HEK293 (cell line): ENCODE measurements around the gene NPDC1.

Experiments used
- BCL11A ChIP-seq: fragments of 450-650 bp; formaldehyde crosslinking; IDR thresholded peaks from 2 replicates; pipeline ENCODE4 v1.5.1; 2016; ENCODE audit warnings: low read depth, missing biosample characterization, missing genetic modification characterization
- GLI2 ChIP-seq: fragments of 450-650 bp; formaldehyde crosslinking; IDR thresholded peaks from 2 replicates; pipeline ENCODE4; 2017; ENCODE audit warnings: missing biosample characterization, missing genetic modification characterization, low read depth, borderline replicate concordance
- HOXC10 ChIP-seq: sonication (generic); formaldehyde crosslinking; IDR thresholded peaks from 2 replicates; pipeline ENCODE4 v1.8.1; 2023; ENCODE audit warnings: mild to moderate bottlenecking, missing genetic modification reagents
- REST ChIP-seq: fragments of 450-650 bp; formaldehyde crosslinking; IDR thresholded peaks from 2 replicates; pipeline ENCODE4 v1.5.1; 2016; ENCODE audit warnings: missing biosample characterization, missing genetic modification characterization
- SALL2 ChIP-seq: fragments of 450-650 bp; formaldehyde crosslinking; IDR thresholded peaks from 2 replicates; pipeline ENCODE4 v1.5.0; 2017; ENCODE audit warnings: missing biosample characterization, mild to moderate bottlenecking, missing genetic modification characterization, borderline replicate concordance
- ZNF114 ChIP-seq: fragments of 450-650 bp; formaldehyde crosslinking; IDR thresholded peaks from 2 replicates; pipeline ENCODE4 v1.5.0; 2017; ENCODE audit warnings: missing biosample characterization, missing genetic modification characterization
- ZNF138 ChIP-seq: fragments of 450-650 bp; formaldehyde crosslinking; IDR thresholded peaks from 2 replicates; pipeline ENCODE4 v1.5.1; 2016; ENCODE audit warnings: missing biosample characterization, missing genetic modification characterization, borderline replicate concordance
- ZNF175 ChIP-seq: fragments of 450-650 bp; formaldehyde crosslinking; IDR thresholded peaks from 2 replicates; pipeline ENCODE4 v1.5.1; 2016; ENCODE audit warnings: missing biosample characterization, missing genetic modification characterization
- ZNF184 ChIP-seq: fragments of 450-650 bp; IDR thresholded peaks from 2 replicates; pipeline ENCODE4 v1.5.1; 2018; ENCODE audit warnings: missing biosample characterization, mild to moderate bottlenecking, missing genetic modification characterization
- ZNF2 ChIP-seq: fragments of 450-650 bp; formaldehyde crosslinking; IDR thresholded peaks from 2 replicates; pipeline ENCODE4 v1.5.1; 2016; ENCODE audit warnings: missing biosample characterization, missing genetic modification characterization
- ZNF335 ChIP-seq: fragments of 450-650 bp; formaldehyde crosslinking; conservative IDR thresholded peaks from 2 replicates; pipeline ENCODE4 v1.5.1; 2016; ENCODE audit warnings: missing biosample characterization, missing genetic modification characterization
- ZNF37A ChIP-seq: fragments of 450-650 bp; IDR thresholded peaks from 2 replicates; pipeline ENCODE4 v1.5.1; 2018; ENCODE audit warnings: missing biosample characterization, missing genetic modification characterization
- ZNF398 ChIP-seq: fragments of 450-650 bp; formaldehyde crosslinking; IDR thresholded peaks from 2 replicates; pipeline ENCODE4 v1.5.1; 2017; ENCODE audit warnings: missing biosample characterization, missing genetic modification characterization
- ZNF530 ChIP-seq: fragments of 450-650 bp; formaldehyde crosslinking; IDR thresholded peaks from 2 replicates; pipeline ENCODE4 v1.5.1; 2016; ENCODE audit warnings: low read depth, missing biosample characterization, missing genetic modification characterization
- ZNF548 ChIP-seq: fragments of 450-650 bp; formaldehyde crosslinking; IDR thresholded peaks from 2 replicates; pipeline ENCODE4 v1.5.1; 2016; ENCODE audit warnings: missing biosample characterization, missing genetic modification characterization
- ZNF585B ChIP-seq: fragments of 450-650 bp; formaldehyde crosslinking; IDR thresholded peaks from 2 replicates; pipeline ENCODE4 v1.5.1; 2016; ENCODE audit warnings: missing biosample characterization, missing genetic modification characterization
- ZNF670 ChIP-seq: fragments of 450-650 bp; formaldehyde crosslinking; IDR thresholded peaks from 2 replicates; pipeline ENCODE4 v1.5.1; 2016; ENCODE audit warnings: missing biosample characterization, missing genetic modification characterization, low read depth
- ZNF677 ChIP-seq: fragments of 450-650 bp; IDR thresholded peaks from 2 replicates; pipeline ENCODE4 v1.5.0; 2018; ENCODE audit warnings: missing biosample characterization, mild to moderate bottlenecking, missing genetic modification characterization, moderate library complexity
- ZNF707 ChIP-seq: fragments of 450-650 bp; formaldehyde crosslinking; IDR thresholded peaks from 2 replicates; pipeline ENCODE4 v1.5.1; 2016; ENCODE audit warnings: missing biosample characterization, missing genetic modification characterization
- ZNF747 ChIP-seq: fragments of 450-650 bp; formaldehyde crosslinking; IDR thresholded peaks from 2 replicates; pipeline ENCODE4 v1.5.1; 2016; ENCODE audit warnings: missing biosample characterization, missing genetic modification characterization
- ZNF785 ChIP-seq: fragments of 450-650 bp; formaldehyde crosslinking; IDR thresholded peaks from 2 replicates; pipeline ENCODE4 v1.5.1; 2016; ENCODE audit warnings: missing biosample characterization, missing genetic modification characterization
- ZNF792 ChIP-seq: fragments of 450-650 bp; formaldehyde crosslinking; IDR thresholded peaks from 2 replicates; pipeline ENCODE4 v1.5.1; 2016; ENCODE audit warnings: missing biosample characterization, missing genetic modification characterization
- ZSCAN18 ChIP-seq: fragments of 450-650 bp; formaldehyde crosslinking; IDR thresholded peaks from 2 replicates; pipeline ENCODE4 v1.5.1; 2016; ENCODE audit warnings: missing biosample characterization, missing genetic modification characterization
- ZSCAN30 ChIP-seq: fragments of 450-650 bp; IDR thresholded peaks from 2 replicates; pipeline ENCODE4 v1.5.1; 2018; ENCODE audit warnings: missing biosample characterization, mild to moderate bottlenecking, missing genetic modification characterization, moderate library complexity
- TF ChIP-seq, protein P1 (sequence below): fragments of 450-650 bp; formaldehyde crosslinking; IDR thresholded peaks from 2 replicates; pipeline ENCODE4 v1.5.1; 2017; ENCODE audit warnings: missing biosample characterization, missing genetic modification characterization
- TF ChIP-seq, protein P2 (sequence below): fragments of 450-650 bp; formaldehyde crosslinking; IDR thresholded peaks from 2 replicates; pipeline ENCODE4 v1.5.1; 2016; ENCODE audit warnings: missing biosample characterization, missing genetic modification characterization
- TF ChIP-seq, protein P3 (sequence below): fragments of 450-650 bp; formaldehyde crosslinking; IDR thresholded peaks from 2 replicates; pipeline ENCODE4 v1.5.1; 2016; ENCODE audit warnings: missing biosample characterization, missing genetic modification characterization

Gene NPDC1

DNA sequence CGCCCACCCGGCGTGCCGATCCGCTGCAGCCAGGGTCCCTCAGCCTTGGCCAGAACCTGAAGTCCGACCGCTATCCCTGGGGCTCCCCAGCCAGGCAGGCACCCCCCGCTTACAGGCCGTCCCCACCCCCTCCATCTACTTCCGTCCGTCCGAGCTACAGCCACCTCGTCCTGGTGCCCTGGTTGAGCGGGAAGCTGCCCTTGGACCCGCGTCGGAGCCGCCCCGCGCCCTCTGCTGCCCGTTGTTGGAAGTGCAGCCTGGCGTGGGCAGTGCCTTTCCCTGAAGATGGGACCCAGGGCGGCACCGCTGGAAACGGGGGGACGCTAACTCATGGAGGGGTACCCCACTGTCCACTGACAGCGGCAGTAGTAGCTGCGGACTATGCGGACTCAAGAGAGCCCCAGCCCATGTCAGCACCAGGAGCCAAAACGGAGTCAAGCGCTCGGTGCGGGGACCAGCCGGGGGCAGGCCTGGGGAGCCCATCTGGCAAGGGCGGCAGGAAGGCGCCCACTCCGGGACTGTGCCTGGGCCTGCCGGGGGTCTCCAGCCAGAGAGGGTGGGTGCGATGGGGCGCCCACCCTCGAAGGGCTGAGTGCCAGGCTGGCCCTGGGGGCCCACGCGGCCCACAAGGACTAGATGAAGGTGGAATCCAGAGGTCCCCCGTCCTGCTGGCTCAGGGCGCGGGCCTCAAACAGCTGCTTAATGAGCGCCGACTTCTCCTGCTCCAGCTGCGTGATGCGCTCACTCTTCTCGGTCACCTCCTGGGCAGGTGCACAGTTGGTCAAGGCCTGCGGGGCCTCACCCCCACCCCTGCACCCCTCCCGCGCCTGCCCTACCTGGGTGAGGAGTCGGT is 18.3 kb upstream of the NPDC1 start (continued):
- no peak for TF ChIP-seq ZSCAN18 (tag by site-specific recombination)
- no peak; the same call in 1 of the 2 replicates for TF ChIP-seq BCL11A (tag by site-specific recombination)
- no peak for TF ChIP-seq ZNF530 (tag by site-specific recombination)
- no peak for TF ChIP-seq ZNF670
- TF ChIP-seq, protein P1, sequence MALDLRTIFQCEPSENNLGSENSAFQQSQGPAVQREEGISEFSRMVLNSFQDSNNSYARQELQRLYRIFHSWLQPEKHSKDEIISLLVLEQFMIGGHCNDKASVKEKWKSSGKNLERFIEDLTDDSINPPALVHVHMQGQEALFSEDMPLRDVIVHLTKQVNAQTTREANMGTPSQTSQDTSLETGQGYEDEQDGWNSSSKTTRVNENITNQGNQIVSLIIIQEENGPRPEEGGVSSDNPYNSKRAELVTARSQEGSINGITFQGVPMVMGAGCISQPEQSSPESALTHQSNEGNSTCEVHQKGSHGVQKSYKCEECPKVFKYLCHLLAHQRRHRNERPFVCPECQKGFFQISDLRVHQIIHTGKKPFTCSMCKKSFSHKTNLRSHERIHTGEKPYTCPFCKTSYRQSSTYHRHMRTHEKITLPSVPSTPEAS (tag by site-specific recombination): no peak
- TF ChIP-seq SALL2: no peak
- TF ChIP-seq ZNF335 (tag by site-specific recombination): no peak
- TF ChIP-seq ZNF2 (tag by site-specific recombination): peak; percentile 86; the same call in 1 of the 2 replicates
- no peak for TF ChIP-seq ZNF585B (tag by site-specific recombination)
- TF ChIP-seq ZNF707: no peak
- no peak for TF ChIP-seq ZSCAN30
- TF ChIP-seq, protein P2, sequence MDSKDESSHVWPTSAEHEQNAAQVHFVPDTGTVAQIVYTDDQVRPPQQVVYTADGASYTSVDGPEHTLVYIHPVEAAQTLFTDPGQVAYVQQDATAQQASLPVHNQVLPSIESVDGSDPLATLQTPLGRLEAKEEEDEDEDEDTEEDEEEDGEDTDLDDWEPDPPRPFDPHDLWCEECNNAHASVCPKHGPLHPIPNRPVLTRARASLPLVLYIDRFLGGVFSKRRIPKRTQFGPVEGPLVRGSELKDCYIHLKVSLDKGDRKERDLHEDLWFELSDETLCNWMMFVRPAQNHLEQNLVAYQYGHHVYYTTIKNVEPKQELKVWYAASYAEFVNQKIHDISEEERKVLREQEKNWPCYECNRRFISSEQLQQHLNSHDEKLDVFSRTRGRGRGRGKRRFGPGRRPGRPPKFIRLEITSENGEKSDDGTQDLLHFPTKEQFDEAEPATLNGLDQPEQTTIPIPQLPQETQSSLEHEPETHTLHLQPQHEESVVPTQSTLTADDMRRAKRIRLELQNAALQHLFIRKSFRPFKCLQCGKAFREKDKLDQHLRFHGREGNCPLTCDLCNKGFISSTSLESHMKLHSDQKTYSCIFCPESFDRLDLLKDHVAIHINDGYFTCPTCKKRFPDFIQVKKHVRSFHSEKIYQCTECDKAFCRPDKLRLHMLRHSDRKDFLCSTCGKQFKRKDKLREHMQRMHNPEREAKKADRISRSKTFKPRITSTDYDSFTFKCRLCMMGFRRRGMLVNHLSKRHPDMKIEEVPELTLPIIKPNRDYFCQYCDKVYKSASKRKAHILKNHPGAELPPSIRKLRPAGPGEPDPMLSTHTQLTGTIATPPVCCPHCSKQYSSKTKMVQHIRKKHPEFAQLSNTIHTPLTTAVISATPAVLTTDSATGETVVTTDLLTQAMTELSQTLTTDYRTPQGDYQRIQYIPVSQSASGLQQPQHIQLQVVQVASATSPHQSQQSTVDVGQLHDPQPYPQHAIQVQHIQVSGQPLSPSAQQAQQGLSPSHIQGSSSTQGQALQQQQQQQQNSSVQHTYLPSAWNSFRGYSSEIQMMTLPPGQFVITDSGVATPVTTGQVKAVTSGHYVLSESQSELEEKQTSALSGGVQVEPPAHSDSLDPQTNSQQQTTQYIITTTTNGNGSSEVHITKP (tag by site-specific recombination): peak; percentile 81
- TF ChIP-seq GLI2: no peak
- no peak for TF ChIP-seq REST (tag by site-specific recombination)
- no peak for TF ChIP-seq ZNF184 (tag by site-specific recombination)
- TF ChIP-seq ZNF548 (tag by site-specific recombination): no peak
- TF ChIP-seq, protein P3, sequence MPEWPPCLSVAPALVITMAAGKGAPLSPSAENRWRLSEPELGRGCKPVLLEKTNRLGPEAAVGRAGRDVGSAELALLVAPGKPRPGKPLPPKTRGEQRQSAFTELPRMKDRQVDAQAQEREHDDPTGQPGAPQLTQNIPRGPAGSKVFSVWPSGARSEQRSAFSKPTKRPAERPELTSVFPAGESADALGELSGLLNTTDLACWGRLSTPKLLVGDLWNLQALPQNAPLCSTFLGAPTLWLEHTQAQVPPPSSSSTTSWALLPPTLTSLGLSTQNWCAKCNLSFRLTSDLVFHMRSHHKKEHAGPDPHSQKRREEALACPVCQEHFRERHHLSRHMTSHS (tag by site-specific recombination): no peak
- TF ChIP-seq ZNF175: no peak
- no peak for TF ChIP-seq ZNF37A (tag by site-specific recombination)
- TF ChIP-seq ZNF792: no peak
- TF ChIP-seq ZNF747 (tag by site-specific recombination): no peak
- no peak for TF ChIP-seq HOXC10 (CRISPR knock-in tag)
- TF ChIP-seq ZNF138 (tag by site-specific recombination): no peak
- TF ChIP-seq ZNF677 (tag by site-specific recombination): no peak
- no peak for TF ChIP-seq ZNF114 (tag by site-specific recombination)
- no peak for TF ChIP-seq ZNF398 (tag by site-specific recombination)
- TF ChIP-seq ZNF785 (tag by site-specific recombination): no peak
